Caco-2 (cell line): ENCODE results near the gene CASP6. TPM values are rescaled to one million over a fixed set of nuclear protein-coding genes. Genes with fewer than 3 reads are reported as not detected.

Source experiments
- BruUV-seq: library from RNA; stranded (reverse); fragments of 400-500 nt; replicated peaks from 2 replicates; lab custom pipeline; 2021; lab: Mats Ljungman, UMichigan
- CTCF ChIA-PET: fragments of 300-600 bp; sonication (Branson Sonifier 250); formaldehyde crosslinking; loops from one replicate; lab custom pipeline; 2022; ENCODE audit warnings: antibody characterized with exemption; lab: Charles Lee
- POLR2A ChIA-PET: fragments of 300-600 bp; sonication (Branson Sonifier 250); formaldehyde crosslinking; loops from one replicate; lab custom pipeline; 2022; ENCODE audit warnings: antibody characterized with exemption; lab: Charles Lee
- DNase-seq, 2 experiments: peaks; one replicate each; pipeline versions ENCODE4 v3.0.0 to v3.0.0-alpha.2; 2020 to 2022
- H3K27me3 ChIP-seq: replicated peaks from 2 replicates; pipeline ENCODE4 v1.6.0; 2011; ENCODE audit warnings: low read length; ENCODE audit not compliant: control insufficient read depth, insufficient read depth
- H3K36me3 ChIP-seq: 2 replicates; pipeline ENCODE4 v1.5.1; 2011; ENCODE audit warnings: low read length; ENCODE audit not compliant: control insufficient read depth, insufficient read depth
- H3K4me1 ChIP-seq: fragments of 250-450 bp; sonication (Bioruptor Pico); 2 replicates; pipeline ENCODE4 v1.5.1; 2020; ENCODE audit warnings: mild to moderate bottlenecking
- H3K4me3 ChIP-seq: 2 replicates; pipeline ENCODE4 v1.5.1; 2011; ENCODE audit warnings: low read depth, mild to moderate bottlenecking, control low read depth, low read length
- H3K9me3 ChIP-seq: fragments of 250-450 bp; sonication (Bioruptor Pico); 2 replicates; pipeline ENCODE4 v1.5.1; 2020; ENCODE audit warnings: mild to moderate bottlenecking, moderate library complexity
- H3K27ac Mint-ChIP-seq: one replicate; pipeline ENCODE4 v1.8.0; 2022; ENCODE audit warnings: mixed read lengths; ENCODE audit not compliant: unreplicated experiment
- H3K27me3 Mint-ChIP-seq: one replicate; pipeline ENCODE4 v1.8.0; 2022; ENCODE audit warnings: mixed read lengths; ENCODE audit not compliant: insufficient read depth, unreplicated experiment
- H3K36me3 Mint-ChIP-seq: one replicate; pipeline ENCODE4 v1.8.0; 2022; ENCODE audit warnings: mild to moderate bottlenecking, mixed read lengths; ENCODE audit not compliant: insufficient read depth, unreplicated experiment
- H3K4me1 Mint-ChIP-seq: one replicate; pipeline ENCODE4 v1.8.0; 2022; ENCODE audit warnings: low read depth, mixed read lengths; ENCODE audit not compliant: unreplicated experiment
- H3K4me3 Mint-ChIP-seq: one replicate; pipeline ENCODE4 v1.8.0; 2022; ENCODE audit warnings: mild to moderate bottlenecking, moderate library complexity, mixed read lengths; ENCODE audit not compliant: unreplicated experiment
- H3K9me3 Mint-ChIP-seq: one replicate; pipeline ENCODE4 v1.8.0; 2022; ENCODE audit warnings: mixed read lengths; ENCODE audit not compliant: unreplicated experiment
- CTCF ChIP-seq, 2 experiments: fragments of 200-600 bp in 1 of 2; IDR thresholded peaks; 1 replicate in 1 of 2; 2 replicates in 1 of 2; pipeline versions ENCODE4 v1.5.1 to v1.8.0; 2011 to 2022; ENCODE audit warnings: antibody characterized with exemption in 1 of 2, control low read depth in 1 of 2, inconsistent platforms in 1 of 2, low read depth in 1 of 2, low read length in 1 of 2, mild to moderate bottlenecking in 1 of 2, moderate library complexity in 1 of 2; ENCODE audit not compliant: insufficient read depth in 1 of 2, severe bottlenecking in 1 of 2, unreplicated experiment in 1 of 2
- intact Hi-C: fragments of 100-400 bp; cut with micrococcal nuclease; formaldehyde crosslinking; loops from one replicate; pipeline ENCODE4 v1.10.0; 2022; ENCODE audit not compliant: unreplicated experiment
- total RNA-seq: library from RNA; stranded (reverse); gene quantifications from 2 replicates; pipeline ENCODE4 v1.2.3, GENCODE V29; 2022

The CASP6 gene
- total RNA-seq, 1 experiment from 2014 or later: 35.9 TPM

- Mint-ChIP-seq H3K27me3 (no peaks in the 10 kb centered on the region), H3K4me3 (no peak overlapping the region), H3K27ac (no peak overlapping the region), H3K9me3 (no peaks in the 10 kb centered on the region), H3K36me3 (no peaks in the 10 kb centered on the region), H3K4me1 (no peaks in the 10 kb centered on the region)
- DNase-seq: no peak
- no peak overlapping the region for H3K4me3 ChIP-seq
- no peaks in the 10 kb centered on the region for H3K36me3 ChIP-seq
- intact Hi-C loops: no loop called here
- ChIA-PET POLR2A (no interaction called here), CTCF (interaction anchor here (0.5 kb wide), 1 partner anchor 752 kb away, joined by 3 read pairs; no protein-coding TSS in a partner anchor)
- H3K4me1 ChIP-seq: no peaks in the 10 kb centered on the region
- BruUV-seq: no TSS peak
- no peak for TF ChIP-seq CTCF (IDR thresholded peaks at IDR 0.05; ENCODE audit: insufficient read depth in 1 of 2, low read depth in 1 of 2, low read length in 1 of 2, severe bottlenecking in 1 of 2, unreplicated experiment in 1 of 2)
- no peaks in the 10 kb centered on the region for H3K9me3 ChIP-seq
- no peaks in the 10 kb centered on the region for H3K27me3 ChIP-seq
These were observed 40.5 kb downstream of the CASP6 start for GRCh38 chr4:109662771-109663170.

GRCh38 chr4:109662116-109662515 lies 41.1 kb downstream of the CASP6 start:
- no peak overlapping the region for H3K4me3 ChIP-seq
- DNase-seq: no peak
- ChIA-PET CTCF (no interaction called here), POLR2A (no interaction called here)
- Mint-ChIP-seq H3K27ac (no peak overlapping the region), H3K27me3 (no peaks in the 10 kb centered on the region), H3K36me3 (no peaks in the 10 kb centered on the region), H3K4me3 (no peak overlapping the region), H3K4me1 (no peaks in the 10 kb centered on the region), H3K9me3 (no peaks in the 10 kb centered on the region)
- no peak for TF ChIP-seq CTCF (IDR thresholded peaks at IDR 0.05; ENCODE audit: insufficient read depth in 1 of 2, low read depth in 1 of 2, low read length in 1 of 2, severe bottlenecking in 1 of 2, unreplicated experiment in 1 of 2)
- no peaks in the 10 kb centered on the region for H3K36me3 ChIP-seq
- intact Hi-C loops: no loop called here
- no peaks in the 10 kb centered on the region for H3K9me3 ChIP-seq
- no TSS peak for BruUV-seq
- no peaks in the 10 kb centered on the region for H3K4me1 ChIP-seq
- no peaks in the 10 kb centered on the region for H3K27me3 ChIP-seq

GRCh38 chr4:109658871-109659410 lies 44.3 kb downstream of the CASP6 start:
- intact Hi-C loops: no loop called here
- no peaks in the 10 kb centered on the region for H3K9me3 ChIP-seq
- CTCF ChIA-PET: no interaction called here
- H3K4me1 Mint-ChIP-seq: no peaks in the 10 kb centered on the region
- no peaks in the 10 kb centered on the region for H3K27me3 ChIP-seq
- no peaks in the 10 kb centered on the region for H3K27me3 Mint-ChIP-seq
- POLR2A ChIA-PET: no interaction called here
- H3K9me3 Mint-ChIP-seq: no peaks in the 10 kb centered on the region
- H3K4me1 ChIP-seq: no peaks in the 10 kb centered on the region
- BruUV-seq: no TSS peak
- H3K27ac Mint-ChIP-seq: no peak overlapping the region
- no peaks in the 10 kb centered on the region for H3K36me3 Mint-ChIP-seq
- no peak overlapping the region for H3K4me3 ChIP-seq
- TF ChIP-seq CTCF (IDR thresholded peaks at IDR 0.05; ENCODE audit: insufficient read depth in 1 of 2, low read depth in 1 of 2, low read length in 1 of 2, severe bottlenecking in 1 of 2, unreplicated experiment in 1 of 2): no peak
- DNase-seq: no peak
- no peak overlapping the region for H3K4me3 Mint-ChIP-seq
- H3K36me3 ChIP-seq: no peaks in the 10 kb centered on the region
